Spleen (tissue), 7 donors: ENCODE results near the gene ADARB2.

Experiments
- CTCF ChIP-seq, 11 experiments: fragments of 200-600 bp in 7 of 11; fragments of 450-650 bp in 4 of 11; sonication (generic) in 4 of 11; IDR thresholded peaks in 8 of 11; conservative IDR thresholded peaks in 3 of 11; 1 replicate in 7 of 11; 2 replicates in 4 of 11; pipeline versions ENCODE4 v1.4.0 to v1.8.0; 2016 to 2021; ENCODE audit warnings: antibody characterized with exemption in 11 of 11, inconsistent platforms in 4 of 11, mild to moderate bottlenecking in 1 of 11
- POLR2A ChIP-seq, 3 donors: fragments of 450-650 bp; IDR thresholded peaks; one replicate each; pipeline ENCODE4 v1.5.1; 2017; ENCODE audit warnings: antibody characterized with exemption in 3 of 3, mild to moderate bottlenecking in 1 of 3
- POLR2AphosphoS5 ChIP-seq, 3 donors: sonication (generic); formaldehyde crosslinking; IDR thresholded peaks; one replicate each; pipeline ENCODE4 v1.5.1; 2017; ENCODE audit warnings: antibody characterized with exemption in 3 of 3
- donor health status: DM: no; HTN: no; CAD: no; lungs with moderate emphysema.
- donor health status: DM: no; HTN: no; CAD: no.
- donor health status: DM: no; HTN: no; CAD: no.

- TF ChIP-seq CTCF (IDR thresholded peaks at IDR 0.05 in 8 of 11, conservative IDR thresholded peaks at IDR 0.05 in 3 of 11) (no peak), POLR2A (IDR thresholded peaks at IDR 0.05) (no peak), POLR2AphosphoS5 (IDR thresholded peaks at IDR 0.05) (no peak)
These were observed 94.0 kb downstream of the ADARB2 start for GRCh38 chr10:1643161-1643907.
